Measurements from ENCODE around the gene NEO1.

NEO1 gene

DNA sequence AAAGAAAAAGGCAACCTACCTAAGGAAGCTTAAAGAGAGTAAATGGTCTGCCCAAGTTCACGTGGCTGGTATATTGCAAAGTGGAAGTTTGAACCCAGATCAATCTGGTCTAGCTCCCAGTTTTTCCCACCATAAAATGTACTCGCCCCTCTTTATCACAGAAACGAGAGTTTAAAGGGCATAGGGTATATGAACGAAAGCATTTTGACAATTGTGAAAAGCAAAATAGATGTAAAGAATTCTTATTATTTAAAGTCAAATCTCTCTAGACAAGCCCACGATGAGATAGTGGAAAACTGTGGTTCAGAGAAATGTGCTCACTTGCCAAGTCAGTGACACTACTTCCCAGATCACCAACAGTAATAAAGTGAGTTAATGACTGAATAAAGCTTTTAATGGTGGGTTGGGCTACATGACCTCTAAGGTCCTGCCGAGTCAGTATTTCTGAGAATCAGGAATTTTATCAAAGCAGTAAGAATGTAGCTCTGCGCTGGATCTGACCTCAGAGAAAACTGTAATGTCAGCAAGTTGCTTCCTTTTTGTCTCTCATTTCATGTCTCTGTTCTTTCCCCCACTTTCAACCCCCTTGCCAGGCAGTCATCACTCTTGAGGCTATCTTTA lies 23.3 kb upstream of the NEO1 start:
- H3K4me3 ChIP-seq (replicated peaks; ENCODE audit: low read depth, low read length), result no peak overlapping the region
- no peak for DNase-seq (ENCODE audit: extremely low read depth, low read depth)
- TF ChIP-seq, protein P1, sequence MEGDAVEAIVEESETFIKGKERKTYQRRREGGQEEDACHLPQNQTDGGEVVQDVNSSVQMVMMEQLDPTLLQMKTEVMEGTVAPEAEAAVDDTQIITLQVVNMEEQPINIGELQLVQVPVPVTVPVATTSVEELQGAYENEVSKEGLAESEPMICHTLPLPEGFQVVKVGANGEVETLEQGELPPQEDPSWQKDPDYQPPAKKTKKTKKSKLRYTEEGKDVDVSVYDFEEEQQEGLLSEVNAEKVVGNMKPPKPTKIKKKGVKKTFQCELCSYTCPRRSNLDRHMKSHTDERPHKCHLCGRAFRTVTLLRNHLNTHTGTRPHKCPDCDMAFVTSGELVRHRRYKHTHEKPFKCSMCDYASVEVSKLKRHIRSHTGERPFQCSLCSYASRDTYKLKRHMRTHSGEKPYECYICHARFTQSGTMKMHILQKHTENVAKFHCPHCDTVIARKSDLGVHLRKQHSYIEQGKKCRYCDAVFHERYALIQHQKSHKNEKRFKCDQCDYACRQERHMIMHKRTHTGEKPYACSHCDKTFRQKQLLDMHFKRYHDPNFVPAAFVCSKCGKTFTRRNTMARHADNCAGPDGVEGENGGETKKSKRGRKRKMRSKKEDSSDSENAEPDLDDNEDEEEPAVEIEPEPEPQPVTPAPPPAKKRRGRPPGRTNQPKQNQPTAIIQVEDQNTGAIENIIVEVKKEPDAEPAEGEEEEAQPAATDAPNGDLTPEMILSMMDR (IDR thresholded peaks at IDR 0.05; ENCODE audit: low read depth, low read length, missing control alignments), result no peak

DNA sequence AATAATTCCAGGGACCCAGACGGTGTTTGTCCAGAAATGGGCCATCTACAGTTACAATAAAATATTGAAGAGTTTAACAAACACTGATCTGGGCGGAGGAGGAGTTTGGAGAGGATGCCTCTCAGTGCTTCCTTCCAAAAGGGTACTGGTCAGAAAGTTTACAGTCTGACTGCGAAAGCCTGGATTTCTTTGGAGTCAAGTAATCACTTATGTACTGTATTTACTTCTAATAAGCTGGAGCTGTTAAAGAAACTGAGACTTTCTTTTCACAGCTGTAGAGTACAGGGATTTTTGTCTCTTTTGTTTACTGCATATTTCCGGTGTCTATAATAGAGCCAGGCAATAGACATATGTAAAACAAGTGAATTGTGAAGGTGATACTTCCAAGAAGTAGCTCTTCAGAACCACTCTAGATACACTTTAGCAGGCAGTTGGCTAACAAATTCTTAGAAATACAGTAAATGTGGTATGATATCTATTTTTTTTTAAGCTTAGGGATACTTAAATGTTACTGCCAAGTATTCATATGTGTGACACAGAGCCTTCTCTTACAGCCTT lies 22.1 kb upstream of the NEO1 start:
- TF ChIP-seq, protein P1 (IDR thresholded peaks at IDR 0.05; ENCODE audit: low read depth, low read length, missing control alignments), result no peak
- H3K4me3 ChIP-seq (replicated peaks; ENCODE audit: low read depth, low read length), result no peak overlapping the region
- DNase-seq (ENCODE audit: extremely low read depth, low read depth), result no peak

GRCh38 chr15:73031648-73032047 lies 20.6 kb upstream of the NEO1 start:
- H3K4me3 ChIP-seq (replicated peaks; ENCODE audit: low read depth, low read length), result no peak overlapping the region
- DNase-seq (ENCODE audit: extremely low read depth, low read depth), result no peak
- TF ChIP-seq, protein P1 (IDR thresholded peaks at IDR 0.05; ENCODE audit: low read depth, low read length, missing control alignments), result no peak

DNA sequence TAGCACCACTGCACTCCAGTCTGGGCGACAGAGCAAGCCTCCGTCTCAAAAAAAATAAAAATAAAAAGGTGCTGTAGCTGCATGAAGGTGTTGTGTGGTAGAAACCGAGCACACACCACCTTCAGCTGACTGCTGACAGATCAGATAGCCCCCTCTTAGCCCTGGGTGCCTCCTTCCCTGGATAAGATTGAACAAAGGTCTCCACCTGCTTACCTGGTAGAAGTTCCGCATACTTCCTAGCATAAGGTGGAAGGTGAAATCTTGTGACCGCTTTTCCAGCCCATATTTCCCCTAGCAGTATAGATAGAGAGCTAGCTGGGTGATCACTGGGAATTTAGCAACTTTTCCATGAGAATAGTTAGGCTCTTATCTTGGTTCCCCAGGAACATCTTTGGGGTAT lies 18.7 kb upstream of the NEO1 start:
- no peak overlapping the region for H3K4me3 ChIP-seq (replicated peaks; ENCODE audit: low read depth, low read length)
- TF ChIP-seq, protein P1 (IDR thresholded peaks at IDR 0.05; ENCODE audit: low read depth, low read length, missing control alignments), result no peak

DNA sequence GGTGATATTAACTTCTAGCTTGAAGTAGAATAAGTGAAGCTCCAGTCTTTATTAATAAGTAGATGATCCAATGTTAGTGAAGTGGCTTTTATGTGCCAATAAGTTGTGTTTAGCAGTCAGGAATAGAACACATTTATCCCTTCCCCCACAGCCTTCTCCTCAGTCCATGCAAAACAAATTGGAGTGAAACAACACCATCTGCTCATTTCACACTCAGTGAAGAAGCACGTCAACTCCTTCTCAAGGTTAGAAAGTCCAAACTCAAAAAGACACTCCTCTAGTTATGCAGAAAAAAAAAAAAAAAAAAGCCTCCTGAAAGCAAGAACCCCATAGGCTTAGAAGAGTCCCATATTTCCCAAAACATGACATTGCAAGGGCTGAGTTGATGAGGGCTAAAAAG lies 18.0 kb upstream of the NEO1 start:
- no peak for DNase-seq (ENCODE audit: extremely low read depth, low read depth)
- H3K4me3 ChIP-seq (replicated peaks; ENCODE audit: low read depth, low read length), result no peak overlapping the region
- TF ChIP-seq, protein P1 (IDR thresholded peaks at IDR 0.05; ENCODE audit: low read depth, low read length, missing control alignments), result no peak

More for the DNA sequence above, 18.7 kb upstream of the NEO1 start:
- no peak for DNase-seq (ENCODE audit: extremely low read depth, low read depth)

- no peak overlapping the region for H3K4me3 ChIP-seq (replicated peaks; ENCODE audit: low read depth, low read length)
- no peak for DNase-seq (ENCODE audit: extremely low read depth, low read depth)
- TF ChIP-seq, protein P1 (IDR thresholded peaks at IDR 0.05; ENCODE audit: low read depth, low read length, missing control alignments), result no peak
Observed at GRCh38 chr15:73035221-73035620, 17.0 kb upstream of the NEO1 start.

DNA sequence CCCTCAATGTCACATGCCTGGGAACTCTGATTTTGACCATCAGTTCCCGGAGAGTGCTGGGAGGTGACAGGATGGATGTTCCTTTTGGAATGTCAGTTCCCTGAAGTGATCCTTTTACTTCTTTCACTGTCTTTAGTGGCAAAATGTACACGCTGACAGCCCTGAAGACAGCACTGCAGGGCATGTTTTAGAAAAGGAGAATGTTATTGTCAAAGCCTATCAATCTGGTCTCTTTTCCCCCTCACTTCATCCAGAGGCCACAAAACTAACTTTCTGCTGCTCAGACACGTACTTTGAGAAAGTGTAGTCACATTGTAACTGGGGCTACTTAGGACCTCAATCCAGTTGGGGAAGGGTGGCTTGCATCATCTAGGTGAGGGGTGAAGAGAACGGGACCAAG lies 14.0 kb upstream of the NEO1 start:
- TF ChIP-seq, protein P1 (IDR thresholded peaks at IDR 0.05; ENCODE audit: low read depth, low read length, missing control alignments), result no peak
- H3K4me3 ChIP-seq (replicated peaks; ENCODE audit: low read depth, low read length), result no peak overlapping the region
- DNase-seq (ENCODE audit: extremely low read depth, low read depth), result no peak

All from HFF-Myc (cell line).